ENCODE results near the gene SLC12A9. TPM values are rescaled to one million over a fixed set of nuclear protein-coding genes. Genes with fewer than 3 reads are reported as not detected.

SLC12A9 gene
- total RNA-seq, result 17.0 TPM

GRCh38 chr7:100852048-100852872 lies at the start of gene SLC12A9:
Gene SLC12A9 (plus strand): TSS chr7:100852713. CDS start chr7:100854198, 1,485 bp downstream.

GRCh38 chr7:100827330-100828226 lies 24.9 kb upstream of the SLC12A9 start, which contains the start of gene EPHB4:
Gene EPHB4 (minus strand): TSS chr7:100827523. CDS start chr7:100827030, 493 bp downstream.

GRCh38 chr7:100867040-100867775 lies 14.7 kb downstream of the SLC12A9 start, which contains the start of gene TRIP6:
Gene TRIP6 (plus strand): TSS chr7:100867387. CDS start chr7:100867498, 111 bp downstream.

GRCh38 chr7:100874577-100875355 lies 22.3 kb downstream of the SLC12A9 start, which contains the start of gene SRRT:
Gene SRRT (plus strand): TSS chr7:100875103. CDS start chr7:100875591, 488 bp downstream.

GRCh38 chr7:100888988-100889750 lies 36.7 kb downstream of the SLC12A9 start, which contains the start of gene UFSP1:
Gene UFSP1 (minus strand): TSS chr7:100889715. CDS start chr7:100889271, 444 bp downstream.

GRCh38 chr7:100895701-100895955 lies 43.1 kb downstream of the SLC12A9 start, which contains the start of gene ACHE:
Gene ACHE (minus strand): TSS chr7:100895888. CDS start chr7:100894232, 1,656 bp downstream.

Other genes starting within 250 kb of the SLC12A9 start
- 10.0 TPM for gene MOSPD3, start 240.2 kb upstream of the SLC12A9 start, total RNA-seq
- gene TFR2, start 211.2 kb upstream of the SLC12A9 start, total RNA-seq, result 6.2 TPM
- gene ACTL6B, start 196.3 kb upstream of the SLC12A9 start, total RNA-seq, result 14.7 TPM
- gene GNB2, start 179.0 kb upstream of the SLC12A9 start, total RNA-seq, result 103 TPM
- 45.0 TPM for gene GIGYF1, start 158.5 kb upstream of the SLC12A9 start, total RNA-seq
- gene POP7, start 146.6 kb upstream of the SLC12A9 start, total RNA-seq, result 25.2 TPM
- gene EPO, start 132.2 kb upstream of the SLC12A9 start, total RNA-seq, result not detected
- not detected for gene ZAN, start 119.1 kb upstream of the SLC12A9 start, total RNA-seq
- 53.1 TPM for gene EPHB4, start 25.2 kb upstream of the SLC12A9 start, total RNA-seq
- 44.5 TPM for gene TRIP6, start 14.7 kb downstream of the SLC12A9 start, total RNA-seq
- 88.3 TPM for gene SRRT, start 22.4 kb downstream of the SLC12A9 start, total RNA-seq
- 0.82 TPM for gene UFSP1, start 37.0 kb downstream of the SLC12A9 start, total RNA-seq
- gene ACHE, start 43.2 kb downstream of the SLC12A9 start, total RNA-seq, result 25.7 TPM
- not detected for gene MUC3A, start 96.8 kb downstream of the SLC12A9 start, total RNA-seq
- gene MUC12, start 116.9 kb downstream of the SLC12A9 start, total RNA-seq, result not detected
- gene MUC17, start 167.4 kb downstream of the SLC12A9 start, total RNA-seq, result not detected
- gene TRIM56, start 232.8 kb downstream of the SLC12A9 start, total RNA-seq, result 13.4 TPM